AG09319 (cell line): ENCODE measurements around the gene STAM.

Source experiments
- DNase-seq: peaks from one replicate; pipeline ENCODE4 v3.0.0-alpha.2; 2010; ENCODE audit warnings: low read depth; ENCODE audit errors: extremely low read depth
- TF ChIP-seq, protein P1 (sequence below): IDR thresholded peaks from 2 replicates; pipeline ENCODE4 v1.5.1; 2011; ENCODE audit warnings: low read depth, mild to moderate bottlenecking, inconsistent platforms, low read length, moderate library complexity

Gene STAM

DNA sequence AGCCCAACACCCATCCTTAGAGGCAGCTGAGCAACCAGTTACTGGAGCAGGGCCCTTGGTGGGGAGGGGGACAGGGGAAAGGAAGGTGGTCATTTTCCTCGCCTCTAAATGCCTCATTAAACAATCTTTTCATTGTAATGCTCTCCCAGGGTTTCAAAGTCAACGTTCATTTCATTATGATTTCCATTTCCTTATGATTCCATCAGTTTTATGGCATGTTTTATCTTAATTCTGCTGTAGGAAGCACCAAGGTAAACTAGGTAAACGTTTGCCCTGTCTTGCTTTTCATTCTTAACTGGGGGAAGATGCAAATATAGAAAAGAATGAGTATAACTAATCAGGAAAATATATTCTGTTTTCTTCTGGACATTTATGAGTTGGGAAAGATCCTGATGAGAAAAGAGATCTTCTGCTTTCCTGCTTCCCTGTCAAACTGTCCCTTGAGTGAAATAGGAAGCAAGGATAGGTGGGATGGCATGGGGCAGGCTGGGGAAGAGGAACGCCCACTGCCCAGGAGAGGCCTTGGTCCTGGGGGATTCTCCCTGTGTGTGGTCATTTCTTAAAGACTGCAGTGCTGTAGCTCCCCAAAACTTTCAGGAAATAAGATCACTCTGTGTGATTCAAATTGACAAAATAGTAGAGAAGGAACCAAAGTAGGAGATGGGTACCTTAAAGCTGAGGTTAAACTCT is 87.5 kb downstream of the STAM start:
- TF ChIP-seq, protein P1, sequence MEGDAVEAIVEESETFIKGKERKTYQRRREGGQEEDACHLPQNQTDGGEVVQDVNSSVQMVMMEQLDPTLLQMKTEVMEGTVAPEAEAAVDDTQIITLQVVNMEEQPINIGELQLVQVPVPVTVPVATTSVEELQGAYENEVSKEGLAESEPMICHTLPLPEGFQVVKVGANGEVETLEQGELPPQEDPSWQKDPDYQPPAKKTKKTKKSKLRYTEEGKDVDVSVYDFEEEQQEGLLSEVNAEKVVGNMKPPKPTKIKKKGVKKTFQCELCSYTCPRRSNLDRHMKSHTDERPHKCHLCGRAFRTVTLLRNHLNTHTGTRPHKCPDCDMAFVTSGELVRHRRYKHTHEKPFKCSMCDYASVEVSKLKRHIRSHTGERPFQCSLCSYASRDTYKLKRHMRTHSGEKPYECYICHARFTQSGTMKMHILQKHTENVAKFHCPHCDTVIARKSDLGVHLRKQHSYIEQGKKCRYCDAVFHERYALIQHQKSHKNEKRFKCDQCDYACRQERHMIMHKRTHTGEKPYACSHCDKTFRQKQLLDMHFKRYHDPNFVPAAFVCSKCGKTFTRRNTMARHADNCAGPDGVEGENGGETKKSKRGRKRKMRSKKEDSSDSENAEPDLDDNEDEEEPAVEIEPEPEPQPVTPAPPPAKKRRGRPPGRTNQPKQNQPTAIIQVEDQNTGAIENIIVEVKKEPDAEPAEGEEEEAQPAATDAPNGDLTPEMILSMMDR, result no peak
- DNase-seq, result no peak

DNA sequence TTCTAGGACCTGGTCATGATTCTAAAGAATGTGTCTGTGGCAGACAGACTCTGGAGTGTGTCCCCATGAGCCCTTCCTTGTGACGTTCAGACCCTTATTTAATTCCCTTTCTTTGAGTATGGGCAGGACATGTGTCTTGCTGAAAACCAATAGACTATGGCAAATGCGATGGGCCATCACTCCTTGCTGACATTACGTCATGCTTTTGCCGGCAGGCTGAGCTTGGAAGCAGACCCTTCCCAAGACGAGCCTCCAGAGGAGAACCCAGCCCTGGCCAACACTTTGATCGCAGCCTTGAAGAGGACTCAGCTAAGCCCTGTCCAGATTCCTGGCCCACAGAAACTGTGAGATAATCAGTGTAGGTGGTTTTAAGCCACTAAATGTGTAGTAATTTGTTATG is 89.7 kb downstream of the STAM start:
- TF ChIP-seq, protein P1, result no peak
- no peak for DNase-seq

DNA sequence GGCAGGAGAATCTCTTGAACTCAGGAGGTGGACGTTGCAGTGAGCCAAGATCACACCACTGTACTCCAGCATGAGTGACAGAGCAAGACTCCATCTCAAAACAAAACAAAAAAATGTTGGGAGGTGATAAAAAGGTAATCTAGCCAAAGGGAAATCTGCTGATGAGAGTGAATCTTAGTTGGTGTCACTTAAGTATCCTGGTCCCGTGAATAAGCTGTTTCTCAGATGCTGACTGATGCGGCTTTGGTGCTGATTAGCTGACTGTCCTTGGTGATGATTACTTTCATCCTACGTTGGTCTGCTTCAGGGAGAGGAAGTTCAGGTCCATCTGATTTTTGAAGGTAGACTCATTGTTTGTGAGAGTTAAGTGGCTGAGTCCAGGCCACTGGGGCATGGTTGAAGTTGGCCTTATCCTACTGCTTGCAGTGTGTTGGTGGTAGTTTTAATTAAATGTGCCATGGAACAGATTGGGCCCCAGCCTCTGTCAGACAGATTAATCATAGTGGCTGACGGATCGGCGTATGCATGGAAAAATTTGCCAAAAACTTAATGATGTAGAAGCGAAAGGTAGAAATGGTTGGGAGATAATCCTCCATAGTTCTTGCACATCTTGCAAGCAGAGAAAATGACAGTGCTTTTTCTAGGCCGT is 90.6 kb downstream of the STAM start:
- TF ChIP-seq, protein P1, result no peak
- DNase-seq, result no peak

- TF ChIP-seq, protein P1, result no peak
- no peak for DNase-seq
These were observed 91.4 kb downstream of the STAM start for GRCh38 chr10:17735166-17735941.

- no peak for DNase-seq
- TF ChIP-seq, protein P1, result no peak
These were observed 92.3 kb downstream of the STAM start for GRCh38 chr10:17736223-17736622.

DNA sequence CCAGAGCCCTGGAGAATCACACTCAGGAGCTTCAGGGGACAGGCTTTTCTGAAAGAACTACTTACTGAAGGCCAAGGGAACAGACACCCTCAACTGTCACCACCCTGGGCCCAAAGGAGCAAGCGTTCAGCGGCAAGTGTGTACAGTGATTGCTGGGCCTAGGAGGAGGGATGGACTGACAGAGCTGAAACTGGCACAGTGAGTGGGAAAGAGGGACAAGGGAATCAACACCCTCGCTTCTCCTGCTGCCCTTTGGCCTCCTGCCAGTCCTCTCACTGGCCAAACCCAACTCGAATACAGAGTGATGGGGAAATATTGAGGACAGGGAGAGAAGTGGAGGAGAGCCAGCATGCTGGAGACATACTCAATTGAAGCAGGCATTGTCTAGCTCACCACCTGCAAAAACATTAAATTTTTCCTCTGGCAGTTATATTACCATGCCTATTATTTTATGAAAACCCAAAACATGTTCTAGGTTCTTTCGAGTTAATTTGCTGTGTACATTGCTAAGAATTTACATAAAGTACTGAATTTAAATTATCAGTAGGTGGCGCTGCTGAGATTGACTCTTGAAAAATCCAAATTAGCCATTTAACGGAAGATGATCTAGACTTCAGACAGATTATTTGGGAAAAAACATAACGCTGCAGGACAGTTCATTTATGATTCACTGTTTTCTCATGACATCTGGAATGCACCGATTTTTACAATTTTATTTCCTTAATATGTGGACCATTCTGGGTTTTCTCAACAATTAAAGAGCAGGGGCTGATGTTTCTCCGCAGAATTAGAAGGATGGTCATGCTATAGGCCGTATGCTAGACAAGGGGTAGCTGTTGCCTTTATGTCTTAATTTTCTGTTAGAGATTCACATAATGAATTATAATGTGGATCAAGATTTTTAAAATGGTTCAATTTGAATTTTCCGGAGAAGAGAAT is 93.3 kb downstream of the STAM start:
- DNase-seq, result no peak
- TF ChIP-seq, protein P1, result peak; percentile 55
